HepG2 (cell line): ENCODE results near the gene CAPN11. TPM values are rescaled to one million over a fixed set of nuclear protein-coding genes. Genes with fewer than 3 reads are reported as not detected.

Experiments used
- BRD4 ChIP-seq: sonication (generic); formaldehyde crosslinking; IDR thresholded peaks from 2 replicates; pipeline ENCODE4 v1.4.0; 2020; ENCODE audit warnings: missing genetic modification reagents
- CBX1 ChIP-seq: IDR thresholded peaks from one replicate; pipeline ENCODE4 v1.6.1; 2016; ENCODE audit warnings: antibody characterized with exemption, low read depth
- CC2D1A ChIP-seq: sonication (generic); formaldehyde crosslinking; IDR thresholded peaks from 2 replicates; pipeline ENCODE4 v1.8.1; 2023; ENCODE audit warnings: mild to moderate bottlenecking, missing genetic modification reagents
- ERF ChIP-seq: IDR thresholded peaks from 2 replicates; pipeline ENCODE4 v1.6.1; 2018; ENCODE audit warnings: missing biosample characterization, missing genetic modification reagents
- HNF4A ChIP-seq: sonication (generic); formaldehyde crosslinking; IDR thresholded peaks from 2 replicates; pipeline ENCODE4 v1.4.0; 2020; ENCODE audit warnings: missing genetic modification reagents
- KAT7 ChIP-seq: IDR thresholded peaks from 2 replicates; pipeline ENCODE4 v1.6.1; 2018; ENCODE audit warnings: borderline replicate concordance, missing compliant biosample characterization
- PCBP2 ChIP-seq: fragments of 200-400 bp; formaldehyde crosslinking; optimal IDR thresholded peaks from 2 replicates; pipeline ENCODE3; 2018; ENCODE audit warnings: low read length, low read depth; ENCODE audit not compliant: poor library complexity, severe bottlenecking
- RFX3 ChIP-seq: IDR thresholded peaks from 2 replicates; pipeline ENCODE4 v1.6.1; 2016; ENCODE audit warnings: missing biosample characterization, missing genetic modification reagents
- YEATS4 ChIP-seq: sonication (generic); formaldehyde crosslinking; IDR thresholded peaks from 2 replicates; pipeline ENCODE4 v1.4.0; 2020; ENCODE audit warnings: missing genetic modification reagents, borderline replicate concordance
- ZBTB21 ChIP-seq: sonication (generic); formaldehyde crosslinking; IDR thresholded peaks from 2 replicates; pipeline ENCODE4 v1.4.0; 2020; ENCODE audit warnings: missing genetic modification reagents
- ZNF180 ChIP-seq: sonication (generic); formaldehyde crosslinking; IDR thresholded peaks from 2 replicates; pipeline ENCODE4 v1.4.0; 2020; ENCODE audit warnings: low read depth, missing genetic modification reagents, borderline replicate concordance
- ZNF251 ChIP-seq: sonication (generic); formaldehyde crosslinking; IDR thresholded peaks from 2 replicates; pipeline ENCODE4 v1.9.0; 2021; ENCODE audit warnings: mild to moderate bottlenecking, missing genetic modification reagents
- ZNF432 ChIP-seq: sonication (generic); formaldehyde crosslinking; IDR thresholded peaks from 2 replicates; pipeline ENCODE4 v1.5.0; 2020; ENCODE audit warnings: missing genetic modification reagents, mild to moderate bottlenecking, borderline replicate concordance
- ZNF484 ChIP-seq: sonication (generic); formaldehyde crosslinking; IDR thresholded peaks from 2 replicates; pipeline ENCODE4 v1.5.1; 2020; ENCODE audit warnings: mild to moderate bottlenecking, low read depth, missing genetic modification reagents, borderline replicate concordance
- ZNF530 ChIP-seq: sonication (generic); formaldehyde crosslinking; IDR thresholded peaks from 2 replicates; pipeline ENCODE4 v1.5.0; 2020; ENCODE audit warnings: low read depth, mild to moderate bottlenecking, missing genetic modification reagents
- ZNF589 ChIP-seq: sonication (generic); formaldehyde crosslinking; conservative IDR thresholded peaks from 2 replicates; pipeline ENCODE4 v1.8.0; 2022; ENCODE audit warnings: mild to moderate bottlenecking, moderate library complexity, missing genetic modification reagents
- polyA plus RNA-seq, 8 experiments: library from polyadenylated mRNA; depleted of rRNA in 3 of 8; stranded (reverse) in 7 of 8; unstranded in 1 of 8; fragments of >200 nt; fragmentation: Illumina TruSeq in 4 of 8; extraction: Trizol in 4 of 8; gene quantifications; 2 replicates each; pipeline versions ENCODE4 v1.2.1 to v1.2.3, GENCODE V29; 2011 to 2016; ENCODE audit warnings: low read depth in 4 of 8, missing spikeins in 1 of 8, mixed read lengths in 1 of 8; ENCODE audit not compliant: insufficient read depth in 1 of 8
- total RNA-seq, 5 experiments: library from RNA; depleted of rRNA; stranded (reverse); fragments of >200 nt; fragmentation: Illumina TruSeq; extraction: Trizol; gene quantifications; 2 replicates each; pipeline ENCODE4 v1.2.3, GENCODE V29; 2016; ENCODE audit warnings: low read depth in 1 of 5
- TF ChIP-seq, protein P1 (sequence below): sonication (generic); formaldehyde crosslinking; IDR thresholded peaks from 2 replicates; pipeline ENCODE4 v1.4.0; 2020; ENCODE audit warnings: missing genetic modification reagents
- TF ChIP-seq, protein P2 (sequence below): sonication (generic); formaldehyde crosslinking; IDR thresholded peaks from 2 replicates; pipeline ENCODE4 v1.8.1; 2023; ENCODE audit warnings: missing genetic modification reagents, inconsistent platforms, borderline replicate concordance
- TF ChIP-seq, protein P3 (sequence below): sonication (generic); formaldehyde crosslinking; IDR thresholded peaks from 2 replicates; pipeline ENCODE4 v1.4.0; 2020; ENCODE audit warnings: missing genetic modification reagents, borderline replicate concordance
- TF ChIP-seq, protein P4 (sequence below): sonication (generic); formaldehyde crosslinking; IDR thresholded peaks from 2 replicates; pipeline ENCODE4 v1.8.0; 2022; ENCODE audit warnings: mild to moderate bottlenecking, missing genetic modification reagents, moderate library complexity
- TF ChIP-seq, protein P5 (sequence below): IDR thresholded peaks from 2 replicates; pipeline ENCODE4 v1.6.1; 2012; ENCODE audit warnings: low read depth, low read length, improper control_type of control experiment

Gene CAPN11
- total and polyA plus RNA-seq, 2 of the 13 experiments (the other 11 are each of a cell fraction or from before 2014, with no cell fraction given): 0.07 to 0.11 TPM

DNA sequence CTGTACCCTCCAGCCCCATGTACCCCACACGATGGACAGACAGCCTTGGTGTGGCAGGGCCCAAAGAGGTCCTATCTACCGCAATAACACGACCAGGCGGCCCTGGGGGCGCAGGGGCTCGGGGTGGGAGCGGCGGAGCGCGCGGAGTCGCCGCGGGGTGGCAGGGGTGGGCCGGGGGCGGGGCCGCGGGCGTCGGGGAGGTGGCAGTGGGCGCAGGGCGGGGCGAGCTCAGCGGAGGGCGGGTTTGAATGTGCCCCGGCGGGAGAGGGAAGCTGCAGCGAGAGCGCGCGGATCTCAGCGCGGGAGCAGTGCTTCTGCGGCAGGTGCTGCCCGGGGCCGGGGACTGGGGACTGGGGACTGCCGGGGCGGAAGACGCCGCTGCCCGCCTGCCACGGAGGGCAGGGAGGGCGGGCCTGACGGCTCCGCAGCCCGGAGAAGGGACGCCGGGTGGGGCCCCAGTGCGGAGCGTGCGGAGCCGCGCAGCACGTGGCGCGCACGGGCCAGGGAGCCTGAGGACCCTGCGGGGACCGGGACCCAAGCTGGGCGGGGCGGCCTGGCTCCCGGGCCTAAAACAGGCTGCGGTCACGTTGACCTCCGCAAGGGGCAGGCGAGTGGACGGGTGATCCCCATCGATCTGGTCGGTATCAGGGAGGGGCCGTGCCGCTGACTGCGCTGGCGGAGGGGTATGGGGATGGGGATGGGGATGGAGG is 64.9 kb downstream of the CAPN11 start, which contains the start of gene SLC29A1 (continued):
- TF ChIP-seq, protein P1, sequence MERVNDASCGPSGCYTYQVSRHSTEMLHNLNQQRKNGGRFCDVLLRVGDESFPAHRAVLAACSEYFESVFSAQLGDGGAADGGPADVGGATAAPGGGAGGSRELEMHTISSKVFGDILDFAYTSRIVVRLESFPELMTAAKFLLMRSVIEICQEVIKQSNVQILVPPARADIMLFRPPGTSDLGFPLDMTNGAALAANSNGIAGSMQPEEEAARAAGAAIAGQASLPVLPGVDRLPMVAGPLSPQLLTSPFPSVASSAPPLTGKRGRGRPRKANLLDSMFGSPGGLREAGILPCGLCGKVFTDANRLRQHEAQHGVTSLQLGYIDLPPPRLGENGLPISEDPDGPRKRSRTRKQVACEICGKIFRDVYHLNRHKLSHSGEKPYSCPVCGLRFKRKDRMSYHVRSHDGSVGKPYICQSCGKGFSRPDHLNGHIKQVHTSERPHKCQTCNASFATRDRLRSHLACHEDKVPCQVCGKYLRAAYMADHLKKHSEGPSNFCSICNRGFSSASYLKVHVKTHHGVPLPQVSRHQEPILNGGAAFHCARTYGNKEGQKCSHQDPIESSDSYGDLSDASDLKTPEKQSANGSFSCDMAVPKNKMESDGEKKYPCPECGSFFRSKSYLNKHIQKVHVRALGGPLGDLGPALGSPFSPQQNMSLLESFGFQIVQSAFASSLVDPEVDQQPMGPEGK (CRISPR knock-in tag): peak; percentile 77
- peak; percentile 91; the same call in 1 of the 2 replicates for TF ChIP-seq YEATS4 (CRISPR knock-in tag)
- no peak for TF ChIP-seq KAT7
- TF ChIP-seq, protein P2, sequence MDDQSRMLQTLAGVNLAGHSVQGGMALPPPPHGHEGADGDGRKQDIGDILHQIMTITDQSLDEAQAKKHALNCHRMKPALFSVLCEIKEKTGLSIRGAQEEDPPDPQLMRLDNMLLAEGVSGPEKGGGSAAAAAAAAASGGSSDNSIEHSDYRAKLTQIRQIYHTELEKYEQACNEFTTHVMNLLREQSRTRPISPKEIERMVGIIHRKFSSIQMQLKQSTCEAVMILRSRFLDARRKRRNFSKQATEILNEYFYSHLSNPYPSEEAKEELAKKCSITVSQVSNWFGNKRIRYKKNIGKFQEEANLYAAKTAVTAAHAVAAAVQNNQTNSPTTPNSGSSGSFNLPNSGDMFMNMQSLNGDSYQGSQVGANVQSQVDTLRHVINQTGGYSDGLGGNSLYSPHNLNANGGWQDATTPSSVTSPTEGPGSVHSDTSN: 0 out of 2 replicates have a peak, but pooled peaks have one; percentile 29
- TF ChIP-seq, protein P3, sequence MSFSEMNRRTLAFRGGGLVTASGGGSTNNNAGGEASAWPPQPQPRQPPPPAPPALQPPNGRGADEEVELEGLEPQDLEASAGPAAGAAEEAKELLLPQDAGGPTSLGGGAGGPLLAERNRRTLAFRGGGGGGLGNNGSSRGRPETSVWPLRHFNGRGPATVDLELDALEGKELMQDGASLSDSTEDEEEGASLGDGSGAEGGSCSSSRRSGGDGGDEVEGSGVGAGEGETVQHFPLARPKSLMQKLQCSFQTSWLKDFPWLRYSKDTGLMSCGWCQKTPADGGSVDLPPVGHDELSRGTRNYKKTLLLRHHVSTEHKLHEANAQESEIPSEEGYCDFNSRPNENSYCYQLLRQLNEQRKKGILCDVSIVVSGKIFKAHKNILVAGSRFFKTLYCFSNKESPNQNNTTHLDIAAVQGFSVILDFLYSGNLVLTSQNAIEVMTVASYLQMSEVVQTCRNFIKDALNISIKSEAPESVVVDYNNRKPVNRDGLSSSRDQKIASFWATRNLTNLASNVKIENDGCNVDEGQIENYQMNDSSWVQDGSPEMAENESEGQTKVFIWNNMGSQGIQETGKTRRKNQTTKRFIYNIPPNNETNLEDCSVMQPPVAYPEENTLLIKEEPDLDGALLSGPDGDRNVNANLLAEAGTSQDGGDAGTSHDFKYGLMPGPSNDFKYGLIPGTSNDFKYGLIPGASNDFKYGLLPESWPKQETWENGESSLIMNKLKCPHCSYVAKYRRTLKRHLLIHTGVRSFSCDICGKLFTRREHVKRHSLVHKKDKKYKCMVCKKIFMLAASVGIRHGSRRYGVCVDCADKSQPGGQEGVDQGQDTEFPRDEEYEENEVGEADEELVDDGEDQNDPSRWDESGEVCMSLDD: peak; percentile 77; the same call in 1 of the 2 replicates
- peak; percentile 58; the same call in 1 of the 2 replicates for TF ChIP-seq HNF4A (CRISPR knock-in tag)
- TF ChIP-seq ZNF432: no peak
- TF ChIP-seq ZBTB21 (CRISPR knock-in tag): no peak
- TF ChIP-seq ERF: no peak; the same call in 1 of the 2 replicates
- TF ChIP-seq, protein P4, sequence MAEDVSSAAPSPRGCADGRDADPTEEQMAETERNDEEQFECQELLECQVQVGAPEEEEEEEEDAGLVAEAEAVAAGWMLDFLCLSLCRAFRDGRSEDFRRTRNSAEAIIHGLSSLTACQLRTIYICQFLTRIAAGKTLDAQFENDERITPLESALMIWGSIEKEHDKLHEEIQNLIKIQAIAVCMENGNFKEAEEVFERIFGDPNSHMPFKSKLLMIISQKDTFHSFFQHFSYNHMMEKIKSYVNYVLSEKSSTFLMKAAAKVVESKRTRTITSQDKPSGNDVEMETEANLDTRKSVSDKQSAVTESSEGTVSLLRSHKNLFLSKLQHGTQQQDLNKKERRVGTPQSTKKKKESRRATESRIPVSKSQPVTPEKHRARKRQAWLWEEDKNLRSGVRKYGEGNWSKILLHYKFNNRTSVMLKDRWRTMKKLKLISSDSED (CRISPR knock-in tag): no peak
- TF ChIP-seq, protein P5, sequence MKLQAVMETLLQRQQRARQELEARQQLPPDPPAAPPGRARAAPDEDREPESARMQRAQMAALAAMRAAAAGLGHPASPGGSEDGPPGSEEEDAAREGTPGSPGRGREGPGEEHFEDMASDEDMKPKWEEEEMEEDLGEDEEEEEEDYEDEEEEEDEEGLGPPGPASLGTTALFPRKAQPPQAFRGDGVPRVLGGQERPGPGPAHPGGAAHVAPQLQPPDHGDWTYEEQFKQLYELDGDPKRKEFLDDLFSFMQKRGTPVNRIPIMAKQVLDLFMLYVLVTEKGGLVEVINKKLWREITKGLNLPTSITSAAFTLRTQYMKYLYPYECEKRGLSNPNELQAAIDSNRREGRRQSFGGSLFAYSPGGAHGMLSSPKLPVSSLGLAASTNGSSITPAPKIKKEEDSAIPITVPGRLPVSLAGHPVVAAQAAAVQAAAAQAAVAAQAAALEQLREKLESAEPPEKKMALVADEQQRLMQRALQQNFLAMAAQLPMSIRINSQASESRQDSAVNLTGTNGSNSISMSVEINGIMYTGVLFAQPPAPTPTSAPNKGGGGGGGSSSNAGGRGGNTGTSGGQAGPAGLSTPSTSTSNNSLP: 0 out of 2 replicates have a peak, but pooled peaks have one; percentile 20
- no peak for TF ChIP-seq ZNF251 (CRISPR knock-in tag)
- TF ChIP-seq ZNF484 (CRISPR knock-in tag): no peak
- TF ChIP-seq CC2D1A: no peak
- no peak for TF ChIP-seq ZNF180 (CRISPR knock-in tag)
- no peak for TF ChIP-seq PCBP2
- TF ChIP-seq CBX1: no peak
- 0 out of 2 replicates have a peak, but pooled peaks have one; percentile 49 for TF ChIP-seq BRD4 (CRISPR knock-in tag)
- TF ChIP-seq RFX3: no peak
- no peak for TF ChIP-seq ZNF589 (CRISPR knock-in tag)
- no peak for TF ChIP-seq ZNF530 (CRISPR knock-in tag)
